ENCODE measurements around the gene CCDC185.
A peak's percentile ranks its signal among the peaks of the same experiment; 100 is the strongest.

The CCDC185 gene

GRCh38 chr1:223355699-223356098, 37.5 kb upstream of the CCDC185 start:
- no peak overlapping the region for H2AFZ ChIP-seq (ENCODE audit: low read length, unreplicated experiment)
- H3K36me3 ChIP-seq (ENCODE audit: insufficient read depth, low read length), result no peaks in the 10 kb centered on the region
- no peaks in the 10 kb centered on the region for H3K79me2 ChIP-seq (ENCODE audit: control insufficient read depth, insufficient read depth, low read length, unreplicated experiment)
- no peaks in the 10 kb centered on the region for H3K4me1 ChIP-seq (ENCODE audit: control insufficient read depth, insufficient read depth, low read length, unreplicated experiment)
- H3K4me3 ChIP-seq (ENCODE audit: low read depth, low read length), result no peak overlapping the region
- H3K27me3 ChIP-seq (ENCODE audit: insufficient read depth, low read length), result peaks cover 96% of the 10 kb centered on the region
- H3K27ac ChIP-seq (ENCODE audit: low read depth, low read length), result no peak overlapping the region

GRCh38 chr1:223358826-223359225, 34.4 kb upstream of the CCDC185 start:
- Histone ChIP-seq H3K27ac (ENCODE audit: low read depth, low read length) (no peak overlapping the region), H3K4me3 (ENCODE audit: low read depth, low read length) (no peak overlapping the region), H3K27me3 (ENCODE audit: insufficient read depth, low read length) (peaks cover 95% of the 10 kb centered on the region), H3K36me3 (ENCODE audit: insufficient read depth, low read length) (no peaks in the 10 kb centered on the region), H2AFZ (ENCODE audit: low read length, unreplicated experiment) (no peak overlapping the region), H3K4me1 (ENCODE audit: control insufficient read depth, insufficient read depth, low read length, unreplicated experiment) (peaks cover 4% of the 10 kb centered on the region), H3K79me2 (ENCODE audit: control insufficient read depth, insufficient read depth, low read length, unreplicated experiment) (no peaks in the 10 kb centered on the region)

GRCh38 chr1:223363057-223363855, 30.0 kb upstream of the CCDC185 start:
- H3K27me3 ChIP-seq (ENCODE audit: insufficient read depth, low read length), result peaks cover 74% of the 10 kb centered on the region
- H3K4me3 ChIP-seq (ENCODE audit: low read depth, low read length), result 0 out of 2 replicates have a peak overlapping the region, but pooled peaks have one; percentile 49
- H3K27ac ChIP-seq (ENCODE audit: low read depth, low read length), result no peak overlapping the region
- no peak overlapping the region for H2AFZ ChIP-seq (ENCODE audit: low read length, unreplicated experiment)
- no peaks in the 10 kb centered on the region for H3K79me2 ChIP-seq (ENCODE audit: control insufficient read depth, insufficient read depth, low read length, unreplicated experiment)
- peaks cover 4% of the 10 kb centered on the region for H3K4me1 ChIP-seq (ENCODE audit: control insufficient read depth, insufficient read depth, low read length, unreplicated experiment)
- H3K36me3 ChIP-seq (ENCODE audit: insufficient read depth, low read length), result no peaks in the 10 kb centered on the region

- H3K27me3 ChIP-seq (ENCODE audit: insufficient read depth, low read length), result peaks cover 67% of the 10 kb centered on the region
- H3K79me2 ChIP-seq (ENCODE audit: control insufficient read depth, insufficient read depth, low read length, unreplicated experiment), result no peaks in the 10 kb centered on the region
- peaks cover 4% of the 10 kb centered on the region for H3K4me1 ChIP-seq (ENCODE audit: control insufficient read depth, insufficient read depth, low read length, unreplicated experiment)
- no peak within 1 kb of the TSS for H3K27ac ChIP-seq (ENCODE audit: low read depth, low read length)
- H3K36me3 ChIP-seq (ENCODE audit: insufficient read depth, low read length), result no peaks in the 10 kb centered on the region
- H3K4me3 ChIP-seq (ENCODE audit: low read depth, low read length), result peak within 1 kb of the TSS; percentile 49; the same call in 1 of the 2 replicates
- no peak within 1 kb of the TSS for H2AFZ ChIP-seq (ENCODE audit: low read length, unreplicated experiment)
Measured at GRCh38 chr1:223363856-223364684, 29.1 kb upstream of the CCDC185 start, which contains the start of gene SUSD4. Gene SUSD4 (minus strand): TSS chr1:223364176. CDS start chr1:223363425, 751 bp downstream.

GRCh38 chr1:223364685-223365382, 28.4 kb upstream of the CCDC185 start:
- peaks cover 60% of the 10 kb centered on the region for H3K27me3 ChIP-seq (ENCODE audit: insufficient read depth, low read length)
- H3K79me2 ChIP-seq (ENCODE audit: control insufficient read depth, insufficient read depth, low read length, unreplicated experiment), result no peaks in the 10 kb centered on the region
- H3K27ac ChIP-seq (ENCODE audit: low read depth, low read length), result no peak overlapping the region
- no peaks in the 10 kb centered on the region for H3K36me3 ChIP-seq (ENCODE audit: insufficient read depth, low read length)
- H3K4me1 ChIP-seq (ENCODE audit: control insufficient read depth, insufficient read depth, low read length, unreplicated experiment), result peaks cover 4% of the 10 kb centered on the region
- no peak overlapping the region for H2AFZ ChIP-seq (ENCODE audit: low read length, unreplicated experiment)
- H3K4me3 ChIP-seq (ENCODE audit: low read depth, low read length), result no peak overlapping the region

- H3K4me1 ChIP-seq (ENCODE audit: control insufficient read depth, insufficient read depth, low read length, unreplicated experiment), result no peaks in the 10 kb centered on the region
- H3K27ac ChIP-seq (ENCODE audit: low read depth, low read length), result no peak overlapping the region
- H3K36me3 ChIP-seq (ENCODE audit: insufficient read depth, low read length), result no peaks in the 10 kb centered on the region
- no peaks in the 10 kb centered on the region for H3K79me2 ChIP-seq (ENCODE audit: control insufficient read depth, insufficient read depth, low read length, unreplicated experiment)
- H3K4me3 ChIP-seq (ENCODE audit: low read depth, low read length), result no peak overlapping the region
- H3K27me3 ChIP-seq (ENCODE audit: insufficient read depth, low read length), result no peaks in the 10 kb centered on the region; the same call in 1 of the 2 replicates
- H2AFZ ChIP-seq (ENCODE audit: low read length, unreplicated experiment), result no peak overlapping the region
Measured at GRCh38 chr1:223374064-223374610, 19.1 kb upstream of the CCDC185 start.

- H3K79me2 ChIP-seq (ENCODE audit: control insufficient read depth, insufficient read depth, low read length, unreplicated experiment), result no peaks in the 10 kb centered on the region
- no peak overlapping the region for H2AFZ ChIP-seq (ENCODE audit: low read length, unreplicated experiment)
- no peak overlapping the region for H3K4me3 ChIP-seq (ENCODE audit: low read depth, low read length)
- H3K4me1 ChIP-seq (ENCODE audit: control insufficient read depth, insufficient read depth, low read length, unreplicated experiment), result no peaks in the 10 kb centered on the region
- H3K27me3 ChIP-seq (ENCODE audit: insufficient read depth, low read length), result peaks cover 8% of the 10 kb centered on the region
- H3K36me3 ChIP-seq (ENCODE audit: insufficient read depth, low read length), result no peaks in the 10 kb centered on the region
- no peak overlapping the region for H3K27ac ChIP-seq (ENCODE audit: low read depth, low read length)
Measured at GRCh38 chr1:223378754-223379153, 14.5 kb upstream of the CCDC185 start.

- H3K27me3 ChIP-seq (ENCODE audit: insufficient read depth, low read length), result peaks cover 38% of the 10 kb centered on the region
Measured at GRCh38 chr1:223386013-223386412, 7.2 kb upstream of the CCDC185 start.

GRCh38 chr1:223390618-223391017, 2.6 kb upstream of the CCDC185 start:
- no peak overlapping the region for H3K4me3 ChIP-seq (ENCODE audit: low read depth, low read length)
- H3K27me3 ChIP-seq (ENCODE audit: insufficient read depth, low read length), result peaks cover 66% of the 10 kb centered on the region
- no peak overlapping the region for H3K27ac ChIP-seq (ENCODE audit: low read depth, low read length)
- no peaks in the 10 kb centered on the region for H3K79me2 ChIP-seq (ENCODE audit: control insufficient read depth, insufficient read depth, low read length, unreplicated experiment)
- no peak overlapping the region for H2AFZ ChIP-seq (ENCODE audit: low read length, unreplicated experiment)
- no peaks in the 10 kb centered on the region for H3K36me3 ChIP-seq (ENCODE audit: insufficient read depth, low read length)
- no peaks in the 10 kb centered on the region for H3K4me1 ChIP-seq (ENCODE audit: control insufficient read depth, insufficient read depth, low read length, unreplicated experiment)

More at GRCh38 chr1:223386013-223386412, 7.2 kb upstream of the CCDC185 start:
- no peak overlapping the region for H2AFZ ChIP-seq (ENCODE audit: low read length, unreplicated experiment)
- H3K79me2 ChIP-seq (ENCODE audit: control insufficient read depth, insufficient read depth, low read length, unreplicated experiment), result no peaks in the 10 kb centered on the region
- H3K4me3 ChIP-seq (ENCODE audit: low read depth, low read length), result no peak overlapping the region
- H3K36me3 ChIP-seq (ENCODE audit: insufficient read depth, low read length), result no peaks in the 10 kb centered on the region
- H3K27ac ChIP-seq (ENCODE audit: low read depth, low read length), result no peak overlapping the region
- H3K4me1 ChIP-seq (ENCODE audit: control insufficient read depth, insufficient read depth, low read length, unreplicated experiment), result no peaks in the 10 kb centered on the region

- H2AFZ ChIP-seq (ENCODE audit: low read length, unreplicated experiment), result no peak overlapping the region
- no peaks in the 10 kb centered on the region for H3K79me2 ChIP-seq (ENCODE audit: control insufficient read depth, insufficient read depth, low read length, unreplicated experiment)
- no peak overlapping the region for H3K27ac ChIP-seq (ENCODE audit: low read depth, low read length)
- H3K27me3 ChIP-seq (ENCODE audit: insufficient read depth, low read length), result peaks cover 57% of the 10 kb centered on the region
- H3K36me3 ChIP-seq (ENCODE audit: insufficient read depth, low read length), result no peaks in the 10 kb centered on the region
- no peak overlapping the region for H3K4me3 ChIP-seq (ENCODE audit: low read depth, low read length)
- H3K4me1 ChIP-seq (ENCODE audit: control insufficient read depth, insufficient read depth, low read length, unreplicated experiment), result no peaks in the 10 kb centered on the region
Measured at GRCh38 chr1:223394242-223394641, 1.0 kb downstream of the CCDC185 start.

Data from ACC112 (cell line).